Activated CD4-positive, alpha-beta T cell treated with anti-CD3 and anti-CD28 coated beads, Interleukin-2, Interleukin-6, amounts not matched to agents 100 ng/mL and 50 ng/mL, durations not matched to agents 16 hours and 8 hours (primary cell): ENCODE measurements around the gene NHERF2.

ENCODE experiments used
- DNase-seq: peaks from one replicate; pipeline ENCODE4 v3.0.0-alpha.2; 2020

The NHERF2 gene

GRCh38 chr16:2084895-2085625 is 58.4 kb downstream of the NHERF2 start:
- DNase-seq: no peak

GRCh38 chr16:2085669-2086068 is 59.0 kb downstream of the NHERF2 start:
- DNase-seq: no peak

GRCh38 chr16:2086106-2086742 is 59.5 kb downstream of the NHERF2 start:
- no peak for DNase-seq

GRCh38 chr16:2086812-2087747 is 60.4 kb downstream of the NHERF2 start:
- no peak for DNase-seq

- no peak for DNase-seq
Measured at GRCh38 chr16:2087748-2088631, 61.3 kb downstream of the NHERF2 start.
